HK-2 (cell line): ENCODE data around the gene NAALADL1.

Experiments used
- DNase-seq: peaks from one replicate; pipeline ENCODE4 v3.0.0-alpha.2; 2018; ENCODE audit not compliant: unreplicated experiment

NAALADL1 gene

GRCh38 chr11:65083134-65083833 is 24.9 kb upstream of the NAALADL1 start:
- DNase-seq: no peak

- no peak for DNase-seq
Measured at GRCh38 chr11:65078786-65079342, 20.5 kb upstream of the NAALADL1 start.

DNA sequence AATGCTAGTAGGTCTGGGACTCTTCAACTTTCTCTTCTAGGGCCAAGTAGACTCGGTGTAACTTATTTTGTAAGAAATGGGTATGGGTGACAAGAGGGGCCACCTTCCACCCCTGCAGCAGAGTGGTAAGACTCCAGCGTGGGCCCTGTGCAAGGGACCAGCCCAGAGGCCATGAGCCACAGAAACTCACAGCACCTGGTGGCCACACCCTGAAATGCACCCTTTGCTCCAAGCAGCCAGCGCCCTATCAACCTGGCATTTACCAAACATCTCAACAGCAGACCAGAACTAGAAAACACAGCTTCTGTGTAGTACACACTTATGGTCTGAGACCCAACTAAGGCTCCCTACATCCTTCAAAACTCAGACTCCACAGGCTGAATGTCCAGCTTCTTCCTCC is 19.8 kb upstream of the NAALADL1 start:
- peak; percentile 20 for DNase-seq

- no peak for DNase-seq
Measured at GRCh38 chr11:65077451-65077850, 19.1 kb upstream of the NAALADL1 start.

DNA sequence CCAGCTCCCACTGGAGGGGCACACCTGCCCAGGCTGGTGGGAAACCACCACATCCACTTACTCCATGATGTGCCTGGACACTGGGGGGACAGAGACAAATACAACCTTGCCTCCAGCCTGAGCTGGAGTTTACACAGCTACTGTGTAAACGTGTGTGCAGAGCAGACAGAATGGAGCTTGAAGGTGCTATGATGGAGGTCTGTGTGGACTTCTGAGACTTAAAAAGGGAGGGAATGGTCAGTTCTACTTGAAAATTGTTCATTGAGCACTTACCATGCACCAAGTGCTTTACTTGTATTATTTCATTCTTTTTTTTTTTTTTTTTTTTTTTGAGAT is 14.2 kb upstream of the NAALADL1 start:
- no peak for DNase-seq

DNA sequence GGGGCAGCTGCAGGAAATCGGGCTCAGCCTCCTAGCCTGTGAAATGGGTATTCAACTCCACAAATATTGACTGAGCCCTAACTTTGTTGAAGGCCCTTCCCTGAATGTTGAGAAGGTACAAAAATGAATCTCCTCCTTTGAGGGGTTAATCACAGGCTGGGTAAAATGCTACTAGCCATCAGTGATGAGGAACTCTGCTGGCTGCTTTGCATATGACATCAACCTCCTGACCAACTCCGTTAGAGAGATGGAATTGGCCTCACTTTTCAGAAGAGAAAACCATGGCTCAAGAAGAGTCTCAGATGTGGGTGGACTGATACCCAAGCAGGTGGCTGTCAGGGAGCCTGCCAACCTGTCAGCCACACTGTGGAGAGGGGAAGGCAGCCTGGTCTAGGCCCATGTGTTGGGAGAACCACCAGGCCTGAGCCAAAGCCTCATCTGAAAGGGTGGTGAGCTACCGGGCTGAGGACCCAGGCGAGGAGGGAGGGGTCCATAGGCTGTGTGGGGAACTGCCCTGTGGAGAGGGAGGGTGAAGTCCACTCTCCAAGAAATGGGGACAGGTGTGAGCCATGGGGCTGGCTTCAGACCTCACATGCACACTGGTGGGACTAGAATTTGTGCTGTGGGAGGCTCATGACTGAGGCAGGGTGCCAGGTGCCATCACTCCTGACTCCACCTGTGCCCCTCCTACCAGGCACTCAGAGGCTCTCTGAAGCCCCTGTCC is 13.7 kb upstream of the NAALADL1 start:
- no peak for DNase-seq

GRCh38 chr11:65069217-65069616 is 10.9 kb upstream of the NAALADL1 start:
- DNase-seq: peak; percentile 5

DNA sequence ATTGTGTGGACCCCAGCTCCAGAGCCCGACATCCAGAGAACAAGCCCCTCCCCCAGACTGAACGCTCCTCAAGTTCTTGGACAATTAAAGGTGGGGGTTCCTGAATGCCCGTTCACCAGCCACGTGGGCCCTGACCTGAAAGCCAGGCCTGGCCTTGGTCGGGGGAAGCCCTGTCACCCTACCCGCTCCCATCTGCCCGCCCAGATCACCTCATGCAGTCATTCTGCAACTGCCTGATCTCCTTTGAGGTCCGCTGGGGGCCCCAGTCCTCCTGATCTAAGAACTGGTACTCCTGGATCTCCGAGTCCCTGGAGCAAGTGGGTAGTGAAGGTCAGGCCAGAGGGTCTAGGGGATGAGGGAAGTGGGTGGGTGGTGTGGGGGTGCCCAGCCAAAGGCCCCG is 9.1 kb upstream of the NAALADL1 start:
- DNase-seq: no peak

- no peak for DNase-seq
Measured at GRCh38 chr11:65066805-65067291, 8.5 kb upstream of the NAALADL1 start.

- DNase-seq: no peak
Measured at GRCh38 chr11:65066315-65066714, 8.0 kb upstream of the NAALADL1 start.

DNA sequence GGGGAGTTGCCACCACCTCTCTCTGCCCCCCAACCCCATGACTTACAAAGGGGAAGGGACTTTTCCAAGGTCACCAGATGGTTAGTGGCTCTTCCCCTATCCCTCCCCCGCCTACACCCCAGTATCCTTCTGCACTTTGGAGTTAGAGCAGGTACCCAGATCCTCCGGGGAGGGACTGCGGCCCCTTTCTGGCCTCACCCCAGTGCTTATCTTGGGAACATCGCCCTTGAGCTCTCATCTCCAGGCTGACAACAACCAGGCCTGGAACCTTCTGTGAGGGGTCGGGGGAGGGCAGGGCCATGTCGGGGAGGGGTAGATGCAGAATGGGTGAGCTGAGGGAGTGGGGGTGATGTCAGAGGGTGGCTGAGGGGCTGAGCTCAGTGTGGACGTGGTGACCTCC is 7.5 kb upstream of the NAALADL1 start:
- DNase-seq: no peak

- DNase-seq: no peak
Measured at GRCh38 chr11:65064847-65065240, 6.5 kb upstream of the NAALADL1 start.

DNA sequence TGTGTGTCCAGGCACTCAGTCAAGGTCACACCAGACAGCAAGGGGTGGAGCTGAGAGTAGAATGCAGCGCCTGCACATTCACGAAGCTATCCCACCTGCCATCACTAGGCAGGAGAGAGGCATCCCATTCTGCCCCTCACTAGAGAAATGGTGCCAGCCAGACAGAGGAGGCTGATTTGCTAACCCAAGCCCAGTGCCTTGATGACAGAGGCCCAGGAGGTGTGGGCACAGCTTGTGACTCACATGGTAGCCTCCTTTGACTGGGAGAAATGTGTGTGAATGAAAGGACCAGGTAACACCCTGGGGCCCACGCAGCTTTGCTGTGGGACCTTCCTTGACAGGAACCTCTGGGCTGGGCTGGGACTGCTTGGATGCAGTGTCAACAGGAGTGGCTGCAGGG is 5.2 kb upstream of the NAALADL1 start:
- DNase-seq: no peak

DNA sequence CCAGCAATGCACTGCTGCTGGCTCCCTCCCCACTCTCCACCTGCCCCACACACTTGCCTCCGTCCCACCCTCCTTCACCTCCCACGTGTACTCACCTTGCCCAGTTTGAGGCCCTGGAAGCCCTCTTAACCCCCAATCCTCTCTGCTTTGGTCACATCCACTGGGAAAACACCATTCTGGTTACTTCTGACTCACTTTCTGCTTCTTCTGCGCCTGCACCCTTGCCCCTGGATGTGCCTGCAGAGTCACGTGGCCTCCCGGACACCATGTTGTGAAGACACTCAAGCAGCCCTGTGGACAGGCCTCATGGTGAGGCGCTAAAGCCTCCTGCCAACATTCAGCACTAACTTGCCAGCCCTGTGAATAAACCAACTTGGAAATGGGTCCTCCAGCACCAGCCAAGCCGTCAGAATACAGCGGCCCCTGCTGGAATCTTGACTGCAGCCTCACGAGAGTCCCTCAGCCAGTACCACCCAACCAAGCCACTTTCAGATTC is 2.6 kb upstream of the NAALADL1 start:
- DNase-seq: no peak

DNA sequence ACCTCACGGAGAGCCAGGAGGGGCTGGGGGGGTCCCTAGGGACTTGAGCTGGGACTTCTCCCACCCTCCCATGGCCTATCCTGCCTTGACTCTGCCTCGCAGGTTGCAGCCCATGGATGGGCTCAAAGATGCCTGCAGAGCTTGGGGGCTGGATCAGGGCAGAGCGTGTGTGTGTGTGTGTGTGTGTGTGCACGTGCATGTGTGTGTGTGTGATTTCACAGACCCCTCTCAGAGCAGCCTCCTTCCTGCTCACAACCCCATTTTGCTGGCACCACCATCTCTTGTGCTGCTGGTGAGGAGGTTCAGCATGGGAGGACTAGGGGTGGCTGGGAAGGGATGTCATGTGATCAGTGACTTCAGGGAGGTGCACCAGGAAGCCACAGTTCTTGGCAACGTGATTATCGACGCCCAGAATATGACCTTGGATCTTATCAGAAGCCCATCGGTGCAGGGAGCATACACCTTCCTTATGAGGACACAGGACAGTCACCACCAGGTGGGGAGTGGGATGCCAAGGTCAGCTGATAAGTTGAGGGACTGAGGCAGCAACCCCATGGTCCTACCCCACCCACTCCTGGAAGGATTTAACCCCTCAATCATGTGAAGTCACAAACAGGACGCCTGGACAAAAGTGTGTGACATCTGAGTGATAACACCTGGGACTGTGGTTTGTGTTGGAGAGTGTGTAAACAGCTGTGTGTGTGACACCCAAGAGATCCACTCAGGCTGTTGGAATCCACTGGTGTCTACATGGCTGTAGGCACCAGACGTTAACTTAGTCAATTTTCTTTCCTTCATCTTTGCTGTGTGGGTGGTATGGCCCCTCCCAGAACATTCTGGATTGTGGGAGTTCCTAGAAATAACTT is 1.8 kb upstream of the NAALADL1 start:
- no peak for DNase-seq

DNA sequence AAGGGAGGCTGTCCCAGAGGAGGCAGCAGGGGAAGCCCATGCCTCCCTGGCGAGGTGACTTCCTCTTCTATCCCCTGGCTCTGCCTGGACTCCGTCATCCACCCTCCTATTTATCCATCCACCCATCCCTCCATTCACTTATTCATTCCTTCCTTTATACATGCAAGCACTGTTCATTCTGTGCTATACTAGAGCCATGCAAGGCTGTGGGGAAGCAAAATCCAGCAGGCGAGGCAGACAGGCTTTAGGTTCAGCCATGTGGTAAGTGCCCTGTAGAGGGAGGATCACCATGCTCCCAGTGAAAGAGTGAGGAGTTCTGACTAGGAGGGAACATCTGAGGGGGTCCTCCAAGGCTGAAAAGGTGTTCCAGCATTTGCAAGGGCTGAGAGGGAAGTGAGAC is 1.2 kb upstream of the NAALADL1 start:
- no peak for DNase-seq

- no peak for DNase-seq
Measured at GRCh38 chr11:65058012-65058411, 341 bp downstream of the NAALADL1 start.

- no peak for DNase-seq
Measured at GRCh38 chr11:65057526-65057925, 827 bp downstream of the NAALADL1 start.

DNA sequence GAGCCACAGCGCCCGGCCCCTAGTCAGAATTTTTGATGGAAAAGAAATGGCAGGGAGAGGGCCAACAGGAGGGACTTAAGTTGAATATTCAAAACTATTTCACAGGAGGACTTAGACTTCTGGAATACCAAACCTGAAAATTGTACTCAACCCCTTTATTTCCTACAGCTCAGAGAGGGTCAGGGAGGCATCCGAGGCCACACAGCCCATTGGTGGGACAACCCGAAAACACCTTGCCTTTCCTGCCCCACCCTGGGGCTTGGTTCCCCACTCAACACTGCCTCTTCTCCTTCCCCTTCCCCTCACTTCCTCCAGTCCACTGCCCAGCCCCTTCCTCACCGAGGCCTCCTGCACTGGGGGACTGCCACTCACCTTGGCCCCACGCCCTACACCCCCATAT is 1.4 kb downstream of the NAALADL1 start:
- DNase-seq: no peak

DNA sequence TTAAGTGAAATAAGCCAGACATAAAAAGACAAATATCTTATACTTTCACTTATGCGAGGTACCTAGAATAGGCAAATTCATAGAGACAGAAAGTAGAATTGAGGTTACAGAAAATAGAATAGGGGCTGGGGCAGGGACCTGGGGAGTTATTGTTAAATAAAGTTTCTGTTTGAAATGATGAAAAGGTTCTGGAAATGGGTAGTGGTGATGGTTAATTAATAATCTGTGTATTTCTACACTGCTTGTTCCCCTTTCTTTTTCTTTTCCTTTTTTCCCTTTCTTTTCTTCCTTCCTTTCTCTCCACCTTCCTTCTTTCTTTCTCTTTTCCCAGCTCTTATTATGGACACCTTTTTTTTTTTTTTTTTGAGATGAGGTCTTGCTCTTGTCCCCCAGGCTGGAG is 2.8 kb downstream of the NAALADL1 start:
- no peak for DNase-seq

GRCh38 chr11:65053827-65054508 is 4.4 kb downstream of the NAALADL1 start:
- no peak for DNase-seq
